Liver (tissue), 9 donors: Measurements from ENCODE around the gene IFNA1. TPM values are rescaled to one million over a fixed set of nuclear protein-coding genes. Genes with fewer than 3 reads are reported as not detected.

Experiments used
- DNase-seq: peaks from one replicate; pipeline ENCODE4 v3.0.0-alpha.2; 2017; ENCODE audit warnings: low spot score
- H3K27ac ChIP-seq, 2 donors: one replicate each; pipeline ENCODE4 v1.7.0; 2013; ENCODE audit warnings: inconsistent platforms in 2 of 2, low read length in 2 of 2, control low read depth in 1 of 2, low read depth in 1 of 2, mild to moderate bottlenecking in 1 of 2
- H3K27me3 ChIP-seq, 4 donors: one replicate each; pipeline versions ENCODE4 v1.6.1 to v1.7.0; 2013; ENCODE audit warnings: low read length in 3 of 4, inconsistent platforms in 1 of 4, mild to moderate bottlenecking in 1 of 4, moderate library complexity in 1 of 4; ENCODE audit not compliant: control insufficient read depth in 4 of 4, insufficient read depth in 4 of 4
- H3K36me3 ChIP-seq, 4 donors: one replicate each; pipeline versions ENCODE4 v1.6.1 to v1.7.0; 2013; ENCODE audit warnings: low read length in 3 of 4, mild to moderate bottlenecking in 3 of 4, low read depth in 1 of 4, moderate library complexity in 1 of 4; ENCODE audit not compliant: control insufficient read depth in 4 of 4, insufficient read depth in 3 of 4
- H3K4me1 ChIP-seq, 4 donors: one replicate each; pipeline versions ENCODE4 v1.6.1 to v1.7.0; 2013; ENCODE audit warnings: low read length in 3 of 4, mild to moderate bottlenecking in 3 of 4, moderate library complexity in 1 of 4; ENCODE audit not compliant: control insufficient read depth in 4 of 4, insufficient read depth in 4 of 4
- H3K4me3 ChIP-seq, 3 donors: one replicate each; pipeline versions ENCODE4 v1.6.1 to v1.7.0; 2013; ENCODE audit warnings: low read length in 3 of 3, control low read depth in 1 of 3, low read depth in 1 of 3, mild to moderate bottlenecking in 1 of 3
- H3K9ac ChIP-seq, 2 donors: one replicate each; pipeline ENCODE4 v1.7.0; 2013; ENCODE audit warnings: low read length in 2 of 2, mild to moderate bottlenecking in 2 of 2, moderate library complexity in 2 of 2, control low read depth in 1 of 2, low read depth in 1 of 2
- H3K9me3 ChIP-seq, 4 donors: one replicate each; pipeline versions ENCODE4 v1.6.1 to v1.7.0; 2013; ENCODE audit warnings: low read length in 3 of 4; ENCODE audit not compliant: control insufficient read depth in 4 of 4
- EGR1 ChIP-seq, 2 donors: IDR thresholded peaks; 2 replicates each; pipeline ENCODE4 v1.6.1; 2016 to 2018; ENCODE audit warnings: antibody characterized with exemption in 2 of 2, low read depth in 2 of 2
- FOXA1 ChIP-seq: IDR thresholded peaks from 2 replicates; pipeline ENCODE4 v1.6.1; 2016; ENCODE audit warnings: antibody characterized with exemption
- FOXA2 ChIP-seq: IDR thresholded peaks from 2 replicates; pipeline ENCODE4 v1.6.1; 2016; ENCODE audit warnings: antibody characterized with exemption
- GABPA ChIP-seq, 2 donors: IDR thresholded peaks in 1 of 2; conservative IDR thresholded peaks in 1 of 2; 2 replicates each; pipeline ENCODE4 v1.6.1; 2016; ENCODE audit warnings: antibody characterized with exemption in 2 of 2, mild to moderate bottlenecking in 1 of 2, moderate library complexity in 1 of 2
- HNF4A ChIP-seq, 2 donors: conservative IDR thresholded peaks; 2 replicates each; pipeline ENCODE4 v1.6.1; 2016; ENCODE audit warnings: antibody characterized with exemption in 2 of 2, mild to moderate bottlenecking in 2 of 2
- HNF4G ChIP-seq: IDR thresholded peaks from 2 replicates; pipeline ENCODE4 v1.6.1; 2016; ENCODE audit warnings: antibody characterized with exemption
- JUND ChIP-seq, 2 donors: IDR thresholded peaks; 2 replicates each; pipeline ENCODE4 v1.6.1; 2016; ENCODE audit warnings: antibody characterized with exemption in 2 of 2
- NR2F2 ChIP-seq: IDR thresholded peaks from 2 replicates; pipeline ENCODE4 v1.6.1; 2016; ENCODE audit warnings: antibody characterized with exemption
- RAD21 ChIP-seq, 2 donors: IDR thresholded peaks; 2 replicates each; pipeline ENCODE4 v1.6.1; 2016; ENCODE audit warnings: antibody characterized with exemption in 2 of 2, mild to moderate bottlenecking in 2 of 2
- RXRA ChIP-seq, 2 donors: IDR thresholded peaks; 2 replicates each; pipeline ENCODE4 v1.6.1; 2017 to 2018; ENCODE audit warnings: antibody characterized with exemption in 2 of 2, mild to moderate bottlenecking in 1 of 2
- SP1 ChIP-seq: IDR thresholded peaks from 2 replicates; pipeline ENCODE4 v1.6.1; 2018; ENCODE audit warnings: antibody characterized with exemption, mild to moderate bottlenecking
- TAF1 ChIP-seq: conservative IDR thresholded peaks from 2 replicates; pipeline ENCODE4 v1.6.1; 2016; ENCODE audit warnings: antibody characterized with exemption, mild to moderate bottlenecking
- YY1 ChIP-seq: IDR thresholded peaks from 2 replicates; pipeline ENCODE4 v1.6.1; 2016; ENCODE audit warnings: antibody characterized with exemption, mild to moderate bottlenecking
- whole genome bisulfite sequencing: extraction: QIAGEN DNeasy Blood & Tissue Kit; methylation state at CpG from one replicate; pipeline ENCODE4 v1.1.7; 2013; 5-methylcytosine and 5-hydroxymethylcytosine counted together
- polyA plus RNA-seq, 2 donors: library from polyadenylated mRNA; stranded (reverse) in 1 of 2; unstranded in 1 of 2; fragments of 200-250 nt in 1 of 2; fragments of >200 nt in 1 of 2; fragmentation: Nextera tagmentation in 1 of 2; extraction: Ambion mirVana in 1 of 2; gene quantifications; one replicate each; pipeline versions ENCODE4 v1.2.1 to v1.2.3, GENCODE V29; 2013 to 2015
- total RNA-seq, 2 donors: library from RNA; depleted of rRNA; stranded (reverse); fragments of >200 nt; gene quantifications; one replicate each; pipeline ENCODE4 v1.2.3, GENCODE V29; 2014
- TF ChIP-seq, protein P1 (sequence below): IDR thresholded peaks from 2 replicates; pipeline ENCODE4 v1.6.1; 2016; ENCODE audit warnings: antibody characterized with exemption
- TF ChIP-seq, protein P2 (sequence below): IDR thresholded peaks from 2 replicates; pipeline ENCODE4 v1.6.1; 2016; ENCODE audit warnings: antibody characterized with exemption
- TF ChIP-seq, protein P3 (sequence below): IDR thresholded peaks from 2 replicates; pipeline ENCODE4 v1.6.1; 2016; ENCODE audit warnings: antibody characterized with exemption
- TF ChIP-seq, protein P4 (sequence below): IDR thresholded peaks from 2 replicates; pipeline ENCODE4 v1.6.1; 2016; ENCODE audit warnings: antibody characterized with exemption, mild to moderate bottlenecking
- TF ChIP-seq, protein P5 (sequence below): fragments of 150-350 bp; IDR thresholded peaks from 2 replicates; pipeline ENCODE4 v1.5.1; 2017; ENCODE audit warnings: improper control_type of control experiment, low read depth, low read length; ENCODE audit not compliant: missing input control
- donor health status: healthy.
- donor health status: healthy.
- donor health status: healthy.
- donor health status: healthy.
- donor health status: healthy.

Gene IFNA1
- total and polyA plus RNA-seq, 4 donors, result not detected

DNA sequence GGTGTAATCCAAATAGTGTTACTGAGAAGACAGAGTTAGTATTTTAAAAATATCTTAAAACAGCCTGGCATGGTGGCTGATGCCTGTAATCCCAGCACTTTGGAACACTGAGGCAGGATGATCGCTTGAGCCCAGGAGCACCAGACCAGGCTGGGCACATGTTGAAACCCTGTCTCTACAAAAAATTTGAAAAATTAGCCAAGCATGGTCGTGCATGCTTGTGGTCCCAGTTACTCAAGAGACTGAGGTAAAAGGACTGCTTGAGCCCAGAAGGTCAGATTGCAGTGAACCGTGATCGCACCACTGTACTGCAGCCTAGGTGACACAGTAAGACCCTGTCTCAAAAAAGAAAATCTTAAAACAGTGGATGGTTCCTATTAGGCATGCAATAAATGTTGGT lies 12.4 kb downstream of the IFNA1 start:
- Histone ChIP-seq H3K9ac (no peak overlapping the region), H3K4me3 (no peak overlapping the region), H3K9me3 (no peaks in the 10 kb centered on the region), H3K4me1 (no peaks in the 10 kb centered on the region), H3K36me3 (no peaks in the 10 kb centered on the region), H3K27me3 (peaks cover 0 to 2% (median 0%) of the 10 kb centered on the region in 4 donors), H3K27ac (no peak overlapping the region)
- DNase-seq, result no peak
- TF ChIP-seq RAD21 (IDR thresholded peaks at IDR 0.05) (no peak), HNF4A (conservative IDR thresholded peaks at IDR 0.05) (no peak), TAF1 (no peak)
- 72% methylated on average over 4 of the region's 4 CpGs for WGBS

DNA sequence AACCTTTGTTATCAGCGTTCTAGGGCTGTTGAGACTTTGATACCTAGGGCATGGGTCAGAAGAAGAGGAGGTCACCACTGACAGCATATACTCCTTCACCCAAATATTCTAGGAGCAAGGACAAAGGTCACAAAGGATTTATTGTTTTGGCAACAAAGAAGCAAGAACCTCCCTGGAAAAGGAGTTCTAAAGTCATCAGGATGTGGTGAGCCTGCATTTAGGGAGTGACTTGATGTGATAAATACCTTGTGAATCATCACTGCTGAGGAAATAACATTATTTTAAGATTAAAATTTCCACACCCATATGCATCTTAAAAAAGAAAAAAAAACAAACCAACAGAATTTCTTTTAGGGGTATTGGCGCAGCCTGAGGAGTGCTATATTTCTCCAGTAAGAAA lies 13.9 kb downstream of the IFNA1 start:
- Histone ChIP-seq H3K27ac (no peak overlapping the region), H3K9me3 (no peaks in the 10 kb centered on the region), H3K4me3 (no peak overlapping the region), H3K36me3 (no peaks in the 10 kb centered on the region), H3K27me3 (no peaks in the 10 kb centered on the region), H3K4me1 (no peaks in the 10 kb centered on the region), H3K9ac (no peak overlapping the region)
- WGBS, result 57% methylated on average over 2 of the region's 2 CpGs
- TF ChIP-seq, protein P1, sequence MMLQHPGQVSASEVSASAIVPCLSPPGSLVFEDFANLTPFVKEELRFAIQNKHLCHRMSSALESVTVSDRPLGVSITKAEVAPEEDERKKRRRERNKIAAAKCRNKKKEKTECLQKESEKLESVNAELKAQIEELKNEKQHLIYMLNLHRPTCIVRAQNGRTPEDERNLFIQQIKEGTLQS, result no peak
- TF ChIP-seq FOXA1, result no peak
- TF ChIP-seq, protein P2, sequence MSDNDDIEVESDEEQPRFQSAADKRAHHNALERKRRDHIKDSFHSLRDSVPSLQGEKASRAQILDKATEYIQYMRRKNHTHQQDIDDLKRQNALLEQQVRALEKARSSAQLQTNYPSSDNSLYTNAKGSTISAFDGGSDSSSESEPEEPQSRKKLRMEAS, result no peak
- TF ChIP-seq TAF1, result no peak
- no peak for TF ChIP-seq YY1
- no peak for TF ChIP-seq JUND (IDR thresholded peaks at IDR 0.05)
- TF ChIP-seq, protein P3, sequence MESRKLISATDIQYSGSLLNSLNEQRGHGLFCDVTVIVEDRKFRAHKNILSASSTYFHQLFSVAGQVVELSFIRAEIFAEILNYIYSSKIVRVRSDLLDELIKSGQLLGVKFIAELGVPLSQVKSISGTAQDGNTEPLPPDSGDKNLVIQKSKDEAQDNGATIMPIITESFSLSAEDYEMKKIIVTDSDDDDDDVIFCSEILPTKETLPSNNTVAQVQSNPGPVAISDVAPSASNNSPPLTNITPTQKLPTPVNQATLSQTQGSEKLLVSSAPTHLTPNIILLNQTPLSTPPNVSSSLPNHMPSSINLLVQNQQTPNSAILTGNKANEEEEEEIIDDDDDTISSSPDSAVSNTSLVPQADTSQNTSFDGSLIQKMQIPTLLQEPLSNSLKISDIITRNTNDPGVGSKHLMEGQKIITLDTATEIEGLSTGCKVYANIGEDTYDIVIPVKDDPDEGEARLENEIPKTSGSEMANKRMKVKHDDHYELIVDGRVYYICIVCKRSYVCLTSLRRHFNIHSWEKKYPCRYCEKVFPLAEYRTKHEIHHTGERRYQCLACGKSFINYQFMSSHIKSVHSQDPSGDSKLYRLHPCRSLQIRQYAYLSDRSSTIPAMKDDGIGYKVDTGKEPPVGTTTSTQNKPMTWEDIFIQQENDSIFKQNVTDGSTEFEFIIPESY, result no peak
- TF ChIP-seq, protein P4, sequence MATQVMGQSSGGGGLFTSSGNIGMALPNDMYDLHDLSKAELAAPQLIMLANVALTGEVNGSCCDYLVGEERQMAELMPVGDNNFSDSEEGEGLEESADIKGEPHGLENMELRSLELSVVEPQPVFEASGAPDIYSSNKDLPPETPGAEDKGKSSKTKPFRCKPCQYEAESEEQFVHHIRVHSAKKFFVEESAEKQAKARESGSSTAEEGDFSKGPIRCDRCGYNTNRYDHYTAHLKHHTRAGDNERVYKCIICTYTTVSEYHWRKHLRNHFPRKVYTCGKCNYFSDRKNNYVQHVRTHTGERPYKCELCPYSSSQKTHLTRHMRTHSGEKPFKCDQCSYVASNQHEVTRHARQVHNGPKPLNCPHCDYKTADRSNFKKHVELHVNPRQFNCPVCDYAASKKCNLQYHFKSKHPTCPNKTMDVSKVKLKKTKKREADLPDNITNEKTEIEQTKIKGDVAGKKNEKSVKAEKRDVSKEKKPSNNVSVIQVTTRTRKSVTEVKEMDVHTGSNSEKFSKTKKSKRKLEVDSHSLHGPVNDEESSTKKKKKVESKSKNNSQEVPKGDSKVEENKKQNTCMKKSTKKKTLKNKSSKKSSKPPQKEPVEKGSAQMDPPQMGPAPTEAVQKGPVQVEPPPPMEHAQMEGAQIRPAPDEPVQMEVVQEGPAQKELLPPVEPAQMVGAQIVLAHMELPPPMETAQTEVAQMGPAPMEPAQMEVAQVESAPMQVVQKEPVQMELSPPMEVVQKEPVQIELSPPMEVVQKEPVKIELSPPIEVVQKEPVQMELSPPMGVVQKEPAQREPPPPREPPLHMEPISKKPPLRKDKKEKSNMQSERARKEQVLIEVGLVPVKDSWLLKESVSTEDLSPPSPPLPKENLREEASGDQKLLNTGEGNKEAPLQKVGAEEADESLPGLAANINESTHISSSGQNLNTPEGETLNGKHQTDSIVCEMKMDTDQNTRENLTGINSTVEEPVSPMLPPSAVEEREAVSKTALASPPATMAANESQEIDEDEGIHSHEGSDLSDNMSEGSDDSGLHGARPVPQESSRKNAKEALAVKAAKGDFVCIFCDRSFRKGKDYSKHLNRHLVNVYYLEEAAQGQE, result no peak
- TF ChIP-seq GABPA (IDR thresholded peaks at IDR 0.05 in 1 of 2, conservative IDR thresholded peaks at IDR 0.05 in 1 of 2), result no peak
- TF ChIP-seq HNF4A (conservative IDR thresholded peaks at IDR 0.05), result no peak
- TF ChIP-seq RXRA (IDR thresholded peaks at IDR 0.05), result no peak
- TF ChIP-seq, protein P5, sequence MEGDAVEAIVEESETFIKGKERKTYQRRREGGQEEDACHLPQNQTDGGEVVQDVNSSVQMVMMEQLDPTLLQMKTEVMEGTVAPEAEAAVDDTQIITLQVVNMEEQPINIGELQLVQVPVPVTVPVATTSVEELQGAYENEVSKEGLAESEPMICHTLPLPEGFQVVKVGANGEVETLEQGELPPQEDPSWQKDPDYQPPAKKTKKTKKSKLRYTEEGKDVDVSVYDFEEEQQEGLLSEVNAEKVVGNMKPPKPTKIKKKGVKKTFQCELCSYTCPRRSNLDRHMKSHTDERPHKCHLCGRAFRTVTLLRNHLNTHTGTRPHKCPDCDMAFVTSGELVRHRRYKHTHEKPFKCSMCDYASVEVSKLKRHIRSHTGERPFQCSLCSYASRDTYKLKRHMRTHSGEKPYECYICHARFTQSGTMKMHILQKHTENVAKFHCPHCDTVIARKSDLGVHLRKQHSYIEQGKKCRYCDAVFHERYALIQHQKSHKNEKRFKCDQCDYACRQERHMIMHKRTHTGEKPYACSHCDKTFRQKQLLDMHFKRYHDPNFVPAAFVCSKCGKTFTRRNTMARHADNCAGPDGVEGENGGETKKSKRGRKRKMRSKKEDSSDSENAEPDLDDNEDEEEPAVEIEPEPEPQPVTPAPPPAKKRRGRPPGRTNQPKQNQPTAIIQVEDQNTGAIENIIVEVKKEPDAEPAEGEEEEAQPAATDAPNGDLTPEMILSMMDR, result no peak
- TF ChIP-seq FOXA2, result no peak
- TF ChIP-seq EGR1 (IDR thresholded peaks at IDR 0.05; ENCODE audit: low read depth in 2 of 2), result no peak
- TF ChIP-seq RAD21 (IDR thresholded peaks at IDR 0.05), result no peak
- no peak for TF ChIP-seq HNF4G
- TF ChIP-seq NR2F2, result no peak
- no peak for TF ChIP-seq SP1
- DNase-seq, result no peak
